GM19438 (cell line): Measurements from ENCODE around the gene CXCL12.

ENCODE experiments used
- ATAC-seq: cut with Tn5 transposase; IDR thresholded peaks from one replicate; pipeline ENCODE4 v1.9.1; 2021; ENCODE audit warnings: low read depth; ENCODE audit not compliant: unreplicated experiment

CXCL12 gene

DNA sequence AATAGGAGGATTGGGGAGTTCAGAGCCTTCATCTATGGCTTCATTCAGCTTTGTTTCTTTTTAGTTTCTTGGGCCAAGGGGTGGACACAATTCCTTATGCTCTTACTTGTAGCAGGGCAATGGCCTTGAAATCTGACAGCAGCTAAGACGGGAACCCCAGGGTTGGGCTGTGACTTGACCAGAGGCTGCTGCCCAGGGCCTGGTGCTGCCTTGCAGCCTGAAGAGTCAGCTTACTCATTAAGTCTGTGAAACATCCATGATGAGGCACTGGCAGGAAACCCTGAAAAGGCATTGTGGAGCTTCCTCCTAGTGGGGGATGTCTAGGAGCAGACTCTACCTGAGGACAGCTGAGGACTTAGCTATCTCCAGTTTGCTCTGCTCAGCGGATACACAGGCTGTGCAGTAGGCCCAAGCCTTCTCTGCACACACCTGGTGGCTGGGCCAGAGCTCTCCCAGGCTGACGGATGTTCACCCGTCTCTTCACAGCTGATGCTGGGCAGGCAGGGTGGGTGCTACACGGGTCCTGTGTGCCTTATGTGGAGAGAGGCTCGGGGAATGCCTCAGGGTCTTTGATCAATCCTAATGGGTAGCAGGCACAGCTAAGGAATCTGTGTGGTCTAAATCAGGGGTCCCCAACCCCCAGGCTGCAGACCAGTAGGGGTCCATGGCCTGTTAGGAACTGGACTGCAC, 17.8 kb downstream of the CXCL12 start:
- ATAC-seq = no peak

GRCh38 chr10:44364566-44364965, 20.3 kb downstream of the CXCL12 start:
- ATAC-seq = no peak

DNA sequence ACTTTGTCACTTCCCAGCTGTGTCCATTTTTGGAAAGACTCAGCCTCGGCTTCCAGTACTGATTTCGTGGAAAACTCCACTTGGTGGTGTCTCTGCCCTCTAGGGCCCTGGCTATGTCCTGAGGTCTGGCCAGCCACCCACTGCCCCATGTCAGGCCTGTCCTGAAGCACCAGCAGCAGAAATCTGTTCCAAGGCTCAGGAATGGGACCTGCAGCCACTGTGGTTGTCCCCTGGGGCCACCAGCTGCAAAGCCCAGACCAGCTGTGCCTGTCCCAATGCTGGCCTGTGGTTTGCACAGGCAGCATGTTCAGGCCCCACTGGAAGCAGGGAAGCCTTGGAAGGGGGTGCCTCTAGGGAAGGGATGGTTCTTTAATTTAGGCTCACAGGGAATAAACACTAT, 21.2 kb downstream of the CXCL12 start:
- ATAC-seq = no peak

GRCh38 chr10:44362866-44363711, 21.8 kb downstream of the CXCL12 start:
- no peak for ATAC-seq

DNA sequence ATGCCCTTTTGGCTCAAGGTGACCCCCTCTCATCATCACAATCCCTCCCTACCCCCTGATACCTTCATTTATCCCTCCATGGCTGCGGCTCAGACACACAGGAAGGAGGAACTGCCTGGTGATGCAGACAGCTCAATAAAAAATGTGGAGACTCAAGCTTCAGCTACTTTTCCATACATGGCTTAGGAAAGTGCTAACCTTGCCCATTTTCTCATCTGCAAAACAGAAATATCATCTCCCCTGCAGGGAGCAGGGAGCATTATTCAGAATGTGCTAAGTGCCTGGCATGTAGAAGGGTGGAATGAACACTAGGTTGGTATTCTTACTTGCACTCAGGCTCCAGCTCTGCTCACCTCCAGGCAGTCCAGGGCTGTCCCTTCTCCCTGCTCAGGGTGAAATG, 23.8 kb downstream of the CXCL12 start:
- ATAC-seq = no peak

GRCh38 chr10:44358080-44358771, 26.7 kb downstream of the CXCL12 start:
- no peak for ATAC-seq

DNA sequence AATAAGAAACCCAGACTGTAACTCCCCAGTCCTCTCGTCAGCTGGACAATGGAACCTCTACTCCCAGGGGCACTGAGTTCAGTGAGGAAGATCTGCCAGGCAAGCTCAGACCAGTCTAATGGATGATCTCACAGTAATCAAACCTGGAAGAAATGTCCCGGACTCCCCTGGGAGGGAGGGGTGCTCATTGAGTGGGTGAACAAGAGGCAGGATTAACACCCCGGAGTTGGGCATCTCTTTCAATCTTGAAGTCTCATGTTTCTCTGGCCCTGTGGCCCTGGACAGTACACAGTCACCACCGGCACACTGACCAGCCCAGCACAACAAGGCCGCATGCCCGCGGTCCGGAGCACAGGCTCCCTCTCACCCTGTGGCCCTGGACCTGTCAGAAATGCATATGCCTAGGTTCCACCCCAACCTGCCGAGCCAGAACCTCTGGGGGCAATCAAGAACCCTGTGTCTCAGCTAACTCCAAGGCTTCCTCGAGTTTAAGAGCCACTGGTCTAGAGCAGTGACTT, 27.8 kb downstream of the CXCL12 start:
- ATAC-seq = no peak

GRCh38 chr10:44356139-44357022, 28.5 kb downstream of the CXCL12 start:
- no peak for ATAC-seq

DNA sequence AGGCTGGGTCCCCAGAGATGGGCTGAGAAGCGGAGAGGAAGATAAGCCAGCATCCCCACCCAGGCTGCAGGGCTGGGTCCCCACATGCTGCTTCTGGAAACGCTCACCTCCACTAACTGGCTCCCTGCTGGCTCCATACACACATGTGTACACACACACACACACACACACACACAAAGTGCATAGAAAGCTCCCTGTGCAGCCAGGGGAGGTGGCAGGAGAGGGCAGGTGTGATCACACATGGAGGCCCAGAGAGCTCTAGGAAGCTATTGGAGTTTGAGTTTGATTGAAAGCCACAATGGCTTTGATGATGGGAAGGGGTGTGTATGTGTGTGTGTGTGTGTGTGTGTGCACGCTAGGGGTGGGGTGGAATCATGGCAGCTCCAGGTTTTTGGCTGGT, 29.3 kb downstream of the CXCL12 start:
- no peak for ATAC-seq

DNA sequence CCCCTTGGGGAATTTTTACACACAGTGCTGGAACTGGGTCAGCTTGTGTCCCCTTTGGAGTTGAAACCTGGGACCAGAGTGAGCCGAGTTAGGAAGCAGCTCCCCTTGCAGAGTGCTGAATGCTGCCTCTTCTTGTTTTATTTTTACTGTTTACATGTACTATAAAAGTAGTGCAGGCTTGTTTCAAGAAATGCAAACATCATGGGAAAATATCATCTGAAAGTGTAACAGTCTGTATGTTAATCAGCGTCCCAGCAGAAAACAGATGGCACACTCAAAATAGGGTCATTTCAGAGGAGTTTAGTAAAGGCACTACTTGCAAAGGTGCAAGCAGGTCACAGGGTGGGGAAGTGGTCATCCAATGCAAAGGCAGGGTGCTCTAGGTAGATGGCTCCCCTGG, 30.1 kb downstream of the CXCL12 start:
- ATAC-seq = no peak

DNA sequence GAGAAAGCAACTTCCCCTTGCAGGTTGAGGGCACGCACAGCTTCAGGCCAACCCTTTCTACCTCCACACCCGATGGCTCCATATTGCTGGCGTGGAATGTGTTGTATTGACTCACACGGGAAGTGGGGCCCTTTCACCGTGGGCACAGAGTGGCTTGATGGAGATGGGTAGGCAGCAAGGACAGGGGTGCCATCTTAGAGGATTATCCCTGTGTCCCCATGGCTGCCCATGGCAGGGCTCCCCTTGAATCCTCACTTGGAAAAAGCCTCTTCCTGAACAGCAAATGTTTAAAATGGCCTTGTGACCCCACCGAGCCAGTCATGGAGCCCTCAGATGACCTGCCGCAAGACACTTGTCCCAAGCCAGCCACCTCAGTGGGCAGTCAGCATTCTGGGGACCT, 31.2 kb downstream of the CXCL12 start:
- no peak for ATAC-seq

- no peak for ATAC-seq
Observed at GRCh38 chr10:44353128-44353390, 31.8 kb downstream of the CXCL12 start.

DNA sequence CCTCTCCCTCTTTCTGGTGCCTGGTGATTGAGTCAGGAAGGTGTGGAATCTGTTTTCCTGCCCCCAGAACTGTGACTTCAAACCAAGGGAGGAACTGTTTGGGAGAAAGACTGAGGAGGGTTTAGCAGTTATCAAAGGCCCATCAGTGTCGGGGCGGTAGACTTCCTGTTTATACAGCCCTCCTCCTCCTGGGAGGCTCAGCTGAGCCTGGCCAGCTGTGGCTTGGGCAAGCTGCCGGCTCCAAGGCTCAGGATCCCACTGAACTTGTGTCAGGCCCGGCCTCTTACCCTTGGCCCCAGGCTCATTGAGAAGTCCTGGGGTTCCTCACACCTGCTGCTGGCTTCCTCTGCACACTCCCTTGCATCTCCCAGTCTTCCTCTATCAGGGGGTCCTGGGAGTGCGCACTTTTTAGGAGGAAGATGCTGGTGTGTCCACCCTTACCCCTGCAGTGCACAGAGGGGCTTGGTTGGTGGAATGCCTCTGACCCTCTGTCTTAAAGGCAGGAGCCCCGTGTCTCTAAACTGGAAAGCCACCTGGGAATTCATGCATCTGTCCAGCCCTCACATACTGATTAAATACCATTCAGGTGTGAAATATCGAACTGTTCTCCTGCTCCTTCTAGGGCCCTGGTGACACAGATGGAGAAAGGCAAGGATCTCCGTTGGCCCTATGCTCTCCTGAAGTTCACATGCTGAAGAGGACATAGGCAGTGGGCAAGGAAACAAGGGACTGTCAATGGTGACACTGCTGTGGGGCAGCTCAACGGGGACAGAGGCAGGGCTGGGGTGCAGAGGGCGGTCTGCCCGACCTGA, 32.4 kb downstream of the CXCL12 start:
- ATAC-seq = no peak

GRCh38 chr10:44348496-44348895, 36.4 kb downstream of the CXCL12 start:
- no peak for ATAC-seq

- no peak for ATAC-seq
Observed at GRCh38 chr10:44347609-44348400, 37.1 kb downstream of the CXCL12 start.

- no peak for ATAC-seq
Observed at GRCh38 chr10:44344727-44345126, 40.2 kb downstream of the CXCL12 start.

- ATAC-seq = no peak
Observed at GRCh38 chr10:44343843-44344242, 41.1 kb downstream of the CXCL12 start.

- no peak for ATAC-seq
Observed at GRCh38 chr10:44341886-44342285, 43.0 kb downstream of the CXCL12 start.

GRCh38 chr10:44340557-44340956, 44.3 kb downstream of the CXCL12 start:
- no peak for ATAC-seq
